AG09309 (cell line): Measurements from ENCODE around the gene LCN2.

Experiments used
- DNase-seq: peaks from one replicate; pipeline ENCODE4 v3.0.0-alpha.2; 2010; ENCODE audit warnings: low read depth
- H3K4me3 ChIP-seq: 2 replicates; pipeline ENCODE4 v1.5.1; 2011; ENCODE audit warnings: mild to moderate bottlenecking, low read depth, low read length, moderate library complexity; ENCODE audit not compliant: control insufficient read depth
- CTCF ChIP-seq: IDR thresholded peaks from 2 replicates; pipeline ENCODE4 v1.5.1; 2011; ENCODE audit warnings: mild to moderate bottlenecking, low read depth, low read length, inconsistent platforms; ENCODE audit not compliant: insufficient read depth, control insufficient read depth; ENCODE audit errors: missing control alignments

LCN2 gene

DNA sequence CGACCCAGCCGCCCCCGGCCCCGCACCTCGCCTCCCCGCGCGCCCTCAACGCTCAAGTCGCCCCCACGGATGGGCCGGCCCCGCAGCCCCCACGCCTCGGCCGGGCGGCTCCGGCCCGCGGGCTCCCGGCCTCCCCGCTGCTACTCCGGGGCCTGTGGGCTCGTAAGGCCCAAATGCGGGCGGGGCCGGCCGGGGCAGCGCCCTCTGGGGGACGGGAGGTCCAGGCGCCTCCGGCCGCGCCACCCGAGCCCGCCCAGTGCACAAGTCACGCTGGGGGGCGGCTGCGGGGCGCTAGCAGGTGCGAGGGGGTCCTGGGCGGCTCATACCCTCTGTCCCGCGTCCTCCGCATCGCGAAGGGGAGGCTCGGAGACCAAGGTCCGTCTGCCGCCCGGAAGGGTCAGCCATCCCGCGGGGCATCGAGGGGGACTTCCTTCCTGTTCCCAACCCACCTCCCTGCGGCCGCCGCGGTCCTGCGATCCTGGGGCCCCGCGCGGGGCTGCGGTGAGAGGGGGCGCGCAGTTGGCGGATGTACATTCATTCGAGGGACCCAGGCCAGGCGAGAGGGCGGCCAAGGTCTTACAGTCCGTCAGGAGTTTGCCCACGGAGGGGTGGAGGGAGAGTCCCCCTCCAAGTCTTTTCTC is 42.3 kb downstream of the LCN2 start, which contains the start of gene CIZ1:
TSS of gene CIZ1 (minus strand) at position 167 of the 641 bp plus-strand sequence. CDS start 715 bp downstream, outside the sequence.
- no peak for DNase-seq
- peak within 1 kb of the TSS; percentile 75 for H3K4me3 ChIP-seq

DNA sequence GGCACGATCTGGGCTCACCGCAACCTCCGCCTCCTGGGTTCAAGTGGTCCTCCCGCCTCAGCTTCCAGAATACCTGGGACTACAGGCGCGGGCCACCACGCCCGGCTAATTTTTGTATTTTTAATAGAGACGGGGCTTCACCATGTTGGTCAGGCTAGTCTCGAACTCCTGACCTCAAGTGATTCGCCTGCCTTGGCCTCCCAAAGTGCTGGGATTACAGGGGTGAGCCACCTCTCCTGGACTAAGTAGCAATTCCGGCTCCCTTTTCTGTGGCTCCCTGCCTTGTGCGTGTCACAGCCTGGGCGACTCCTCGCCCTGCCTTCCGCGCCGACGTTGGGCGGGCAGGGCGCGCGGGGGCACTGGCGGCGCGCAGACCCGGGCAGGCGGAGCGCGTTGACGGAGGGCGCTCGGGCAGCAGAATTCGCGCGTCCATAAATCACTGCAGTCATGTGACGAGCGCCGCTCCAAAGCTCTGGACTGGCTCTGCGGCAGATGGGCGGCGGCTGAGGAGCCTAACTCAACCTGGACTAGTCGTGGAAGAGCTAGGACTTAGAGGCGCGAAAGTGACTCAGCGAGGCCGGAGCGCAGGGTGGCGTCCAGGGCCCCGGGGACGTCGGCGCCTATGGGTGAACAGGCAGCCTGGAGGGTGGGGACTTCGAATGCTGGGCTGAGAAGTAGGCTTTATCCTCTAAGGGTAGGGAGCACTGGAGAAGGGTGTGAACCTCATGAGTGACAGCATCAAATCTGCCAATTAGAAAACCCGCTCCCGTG is 43.5 kb downstream of the LCN2 start:
- DNase-seq: peak; percentile 69
- TF ChIP-seq CTCF: no peak
- H3K4me3 ChIP-seq: peak overlapping the region; percentile 75

More for the DNA sequence above, 42.3 kb downstream of the LCN2 start, which contains the start of gene CIZ1:
- TF ChIP-seq CTCF: peak; percentile 56

DNA sequence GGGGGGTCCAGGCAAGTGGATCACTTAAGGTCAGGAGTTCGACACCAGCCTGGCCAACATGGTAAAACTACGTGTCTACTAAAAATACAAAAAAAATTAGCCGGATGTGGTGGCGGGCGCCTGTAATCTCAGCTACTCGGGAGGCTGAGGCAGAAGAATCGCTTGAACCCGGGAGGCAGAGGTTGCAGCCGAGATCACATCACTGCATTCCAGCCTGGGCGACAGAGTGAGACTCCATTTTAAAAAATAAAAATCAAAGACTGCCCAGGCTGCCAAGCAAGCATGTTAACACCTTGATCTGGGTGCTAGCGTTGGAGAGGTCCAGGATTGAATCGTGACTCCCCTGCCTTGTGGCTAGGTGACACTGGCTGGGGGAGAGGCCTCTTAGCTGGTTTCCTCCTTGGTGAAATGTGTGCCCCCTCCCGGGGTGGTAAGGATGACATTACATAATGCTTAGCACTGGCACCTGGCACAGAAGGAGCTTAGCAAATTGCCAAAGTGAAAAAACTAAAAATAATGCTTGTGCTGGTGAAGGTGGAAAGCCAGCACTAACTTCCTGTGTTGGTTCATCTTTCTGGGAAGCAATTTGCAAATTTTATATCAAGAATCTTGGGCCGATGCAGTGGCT is 44.3 kb downstream of the LCN2 start:
- H3K4me3 ChIP-seq: no peak overlapping the region
- no peak for DNase-seq
- no peak for TF ChIP-seq CTCF

GRCh38 chr9:128201441-128202369 is 52.5 kb downstream of the LCN2 start:
- no peak for TF ChIP-seq CTCF
- no peak for DNase-seq
- no peak overlapping the region for H3K4me3 ChIP-seq

DNA sequence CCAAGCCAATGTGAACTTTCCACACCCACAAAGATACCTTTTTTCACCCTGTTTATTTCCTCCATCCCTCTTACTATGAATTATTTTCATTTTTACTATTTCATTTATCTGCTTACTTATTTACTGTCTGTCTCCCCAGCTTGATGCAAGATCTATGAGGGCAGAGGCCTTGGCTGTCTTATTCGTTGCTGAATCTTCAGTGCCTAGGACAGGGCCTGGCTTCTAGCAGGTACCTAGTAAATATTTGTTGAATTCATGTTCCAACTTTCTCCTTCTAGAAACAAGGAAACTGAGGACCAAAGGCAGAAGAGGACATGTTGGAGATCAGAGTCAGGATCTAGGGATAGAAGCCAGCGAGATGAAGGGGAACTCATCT is 53.4 kb downstream of the LCN2 start:
- no peak overlapping the region for H3K4me3 ChIP-seq
- TF ChIP-seq CTCF: no peak
- no peak for DNase-seq
